Type B pancreatic cell (in vitro differentiated cells): ENCODE results near the gene COL26A1. TPM values are rescaled to one million over a fixed set of nuclear protein-coding genes. Genes with fewer than 3 reads are reported as not detected.
A peak's percentile ranks its signal among the peaks of the same experiment; 100 is the strongest.

Source experiments
- DNase-seq: peaks from one replicate; pipeline ENCODE4 v3.0.0; 2021; ENCODE audit warnings: mixed read lengths; ENCODE audit not compliant: unreplicated experiment; ENCODE audit errors: extremely low spot score
- H3K27ac Mint-ChIP-seq: 2 replicates; pipeline ENCODE4 v1.8.0; 2021; ENCODE audit warnings: mild to moderate bottlenecking, mixed read lengths
- H3K27me3 Mint-ChIP-seq: 2 replicates; pipeline ENCODE4 v1.8.0; 2021; ENCODE audit warnings: mixed read lengths
- H3K36me3 Mint-ChIP-seq: 2 replicates; pipeline ENCODE4 v1.8.0; 2021; ENCODE audit warnings: mixed read lengths
- H3K4me1 Mint-ChIP-seq: one replicate; pipeline ENCODE4 v1.8.0; 2021; ENCODE audit warnings: mixed read lengths; ENCODE audit not compliant: unreplicated experiment
- H3K4me3 Mint-ChIP-seq: 2 replicates; pipeline ENCODE4 v1.8.0; 2021; ENCODE audit warnings: mild to moderate bottlenecking, mixed read lengths
- H3K9me3 Mint-ChIP-seq: 2 replicates; pipeline ENCODE4 v1.8.0; 2021; ENCODE audit warnings: mixed read lengths
- CTCF ChIP-seq: fragments of 200-600 bp; sonication (generic); conservative IDR thresholded peaks from 2 replicates; pipeline ENCODE4 v1.5.0; 2021; ENCODE audit warnings: antibody characterized with exemption, mild to moderate bottlenecking
- total RNA-seq: library from RNA; stranded (reverse); gene quantifications from 2 replicates; pipeline ENCODE4 v1.2.1, GENCODE V29; 2021; ENCODE audit warnings: low replicate concordance

COL26A1 gene
- total RNA-seq, 1 donor from 2014 or later: 47.9 TPM

- peaks cover 23% of the 10 kb centered on the region for H3K36me3 Mint-ChIP-seq
- no peaks in the 10 kb centered on the region for H3K27me3 Mint-ChIP-seq
- H3K4me3 Mint-ChIP-seq: no peak overlapping the region
- H3K4me1 Mint-ChIP-seq: peaks cover 31% of the 10 kb centered on the region
- no peak for DNase-seq
- H3K9me3 Mint-ChIP-seq: peaks cover 6% of the 10 kb centered on the region
- TF ChIP-seq CTCF: no peak
- H3K27ac Mint-ChIP-seq: no peak overlapping the region
These were observed 13.9 kb downstream of the COL26A1 start for GRCh38 chr7:101376601-101377000.

GRCh38 chr7:101377189-101377736, 14.6 kb downstream of the COL26A1 start:
- H3K27ac Mint-ChIP-seq: no peak overlapping the region

GRCh38 chr7:101378751-101379174, 16.1 kb downstream of the COL26A1 start:
- no peak for DNase-seq
- Mint-ChIP-seq H3K36me3 (peaks cover 23% of the 10 kb centered on the region), H3K4me1 (peaks cover 22% of the 10 kb centered on the region), H3K4me3 (peak overlapping the region; percentile 61), H3K27ac (peak overlapping the region; percentile 35), H3K27me3 (no peaks in the 10 kb centered on the region), H3K9me3 (peaks cover 6% of the 10 kb centered on the region)
- no peak for TF ChIP-seq CTCF

More at GRCh38 chr7:101377189-101377736, 14.6 kb downstream of the COL26A1 start:
- DNase-seq: no peak
- H3K9me3 Mint-ChIP-seq: peaks cover 6% of the 10 kb centered on the region
- TF ChIP-seq CTCF: no peak
- H3K36me3 Mint-ChIP-seq: peaks cover 23% of the 10 kb centered on the region
- no peaks in the 10 kb centered on the region for H3K27me3 Mint-ChIP-seq
- H3K4me1 Mint-ChIP-seq: peaks cover 31% of the 10 kb centered on the region
- H3K4me3 Mint-ChIP-seq: no peak overlapping the region

GRCh38 chr7:101379302-101379701, 16.6 kb downstream of the COL26A1 start:
- Mint-ChIP-seq H3K36me3 (peaks cover 23% of the 10 kb centered on the region), H3K27me3 (no peaks in the 10 kb centered on the region), H3K27ac (no peak overlapping the region), H3K4me3 (no peak overlapping the region), H3K9me3 (peaks cover 6% of the 10 kb centered on the region), H3K4me1 (peaks cover 17% of the 10 kb centered on the region)
- no peak for DNase-seq
- no peak for TF ChIP-seq CTCF

GRCh38 chr7:101381549-101382111, 19.0 kb downstream of the COL26A1 start:
- no peak overlapping the region for H3K27ac Mint-ChIP-seq
- DNase-seq: no peak
- no peaks in the 10 kb centered on the region for H3K27me3 Mint-ChIP-seq
- no peak for TF ChIP-seq CTCF
- peaks cover 24% of the 10 kb centered on the region for H3K4me1 Mint-ChIP-seq
- peaks cover 6% of the 10 kb centered on the region for H3K9me3 Mint-ChIP-seq
- no peak overlapping the region for H3K4me3 Mint-ChIP-seq
- H3K36me3 Mint-ChIP-seq: peaks cover 23% of the 10 kb centered on the region
